HG03442 (cell line): ENCODE data around the gene ATP5F1B.
A peak's percentile ranks its signal among the peaks of the same experiment; 100 is the strongest.
"Not testable (repeated sequence)": the region's sequence is repeated elsewhere in the genome, so short reads cannot be mapped to it uniquely, and the experiment has no call there.

Experiments
- ATAC-seq: cut with Tn5 transposase; IDR thresholded peaks from one replicate; pipeline ENCODE4 v1.9.1; 2021; ENCODE audit warnings: mild to moderate bottlenecking, moderate library complexity; ENCODE audit not compliant: unreplicated experiment

The ATP5F1B gene

DNA sequence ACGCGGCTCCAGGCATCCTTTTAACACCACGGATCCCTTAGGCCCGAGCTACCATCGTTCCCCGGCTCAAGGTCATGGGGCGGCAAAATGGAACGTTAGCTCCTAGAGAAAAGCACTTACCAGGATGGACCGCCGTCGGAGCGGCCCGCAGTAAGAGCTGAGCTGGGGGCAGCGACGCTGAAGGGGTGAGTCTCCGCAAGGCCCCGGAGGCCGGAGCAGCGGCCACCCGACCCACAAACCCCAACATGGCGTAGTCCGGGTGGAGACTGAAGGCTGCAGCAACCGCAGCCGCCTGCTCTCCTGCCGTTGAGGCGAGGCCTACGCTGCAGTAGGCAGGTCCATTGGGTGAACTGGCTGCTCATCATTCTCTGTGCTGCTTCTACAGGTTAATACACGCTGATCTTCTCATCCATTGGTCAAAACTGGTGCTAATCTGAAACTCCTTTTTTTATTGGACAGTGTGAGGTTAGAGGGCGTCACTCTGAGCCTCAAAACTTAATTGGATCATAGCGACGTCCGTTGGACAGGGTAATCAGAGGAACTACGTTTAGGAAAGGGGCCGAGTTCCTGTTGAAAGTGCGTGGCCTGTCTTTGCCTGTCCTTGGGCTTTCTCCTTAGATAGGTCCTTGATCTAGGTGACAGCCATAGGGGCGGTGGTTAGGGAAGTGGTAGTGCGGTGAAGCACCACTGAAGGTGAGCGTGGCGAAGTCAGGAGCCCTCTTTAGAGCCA, at the start of gene ATP5F1B:
ATP5F1B (minus strand) TSS at position 268 of the 730 bp plus-strand sequence; CDS start at position 247, 21 bp downstream.
- peak; percentile 99 for ATAC-seq

DNA sequence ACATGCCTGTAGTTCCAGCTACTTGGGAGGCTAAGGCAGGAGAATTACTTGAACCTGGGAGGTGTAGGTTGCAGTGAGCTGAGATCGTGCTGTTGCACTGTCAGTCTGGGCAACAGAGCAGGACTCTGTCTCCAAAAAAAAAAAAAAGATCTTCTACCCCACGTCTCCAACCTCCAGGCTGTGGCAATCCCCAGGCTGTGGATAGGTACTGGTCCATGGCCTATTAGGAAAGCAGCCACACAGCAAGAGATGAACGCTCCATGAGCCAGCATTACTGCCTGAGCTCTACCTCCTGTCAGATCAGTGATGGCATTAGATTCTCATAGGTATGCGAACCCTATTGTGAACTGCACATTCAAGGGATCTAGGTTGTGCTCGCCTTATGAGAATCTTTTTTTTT, 48.4 kb upstream of the ATP5F1B start:
- ATAC-seq: no peak

DNA sequence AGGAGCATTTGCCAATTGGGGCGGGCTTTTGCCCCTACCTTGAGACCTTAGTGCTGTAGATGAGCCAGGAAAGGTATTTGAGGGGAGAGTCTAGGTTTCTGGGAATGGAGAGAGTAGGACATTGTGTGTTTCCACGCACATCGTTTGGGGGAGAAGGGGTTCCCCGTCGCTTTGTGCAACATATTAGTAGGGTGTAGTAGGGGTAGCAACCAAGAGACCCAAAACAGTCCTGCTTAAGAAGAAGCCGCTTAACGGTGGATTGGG, 43.0 kb upstream of the ATP5F1B start:
- no peak for ATAC-seq

DNA sequence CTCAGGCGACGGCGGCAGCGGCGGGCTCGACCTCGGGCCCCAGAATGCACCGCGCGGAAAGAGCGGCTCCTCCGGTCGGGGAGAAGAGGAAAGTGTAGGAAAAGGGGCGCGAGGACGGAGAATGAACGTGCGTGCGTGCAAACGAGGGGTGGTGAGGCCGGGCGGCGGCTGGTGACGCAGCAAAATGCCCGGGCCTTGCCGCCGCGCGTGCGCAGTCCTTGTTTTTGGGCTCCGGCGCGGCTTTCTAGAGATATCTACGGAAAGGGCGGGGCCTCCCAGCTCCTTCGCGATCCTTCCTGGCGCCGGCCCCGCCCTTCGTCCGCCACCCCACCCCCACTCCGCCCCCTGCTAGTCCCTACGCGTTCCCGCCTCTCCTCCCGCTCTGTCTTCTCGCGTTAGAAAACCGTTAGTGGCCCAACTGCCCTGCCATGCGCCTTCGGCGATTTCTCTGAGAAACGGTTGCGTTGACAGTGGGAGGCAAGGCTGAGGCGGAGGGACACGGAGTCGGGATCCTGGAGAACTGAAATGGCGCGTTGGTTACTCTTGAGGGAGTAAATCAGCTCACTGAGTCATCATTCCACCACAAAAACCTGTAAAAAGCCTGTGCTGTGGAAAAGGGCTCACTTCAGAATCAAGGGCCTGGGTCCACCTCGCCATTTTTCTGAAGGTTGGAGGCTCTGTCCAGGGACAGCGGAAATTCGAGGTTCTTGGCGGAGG, 42.5 kb upstream of the ATP5F1B start, which contains the start of gene PTGES3:
PTGES3 (minus strand) TSS at position 156 of the 717 bp plus-strand sequence. CDS start 285 bp downstream, outside the sequence.
- ATAC-seq: peak; percentile 64

DNA sequence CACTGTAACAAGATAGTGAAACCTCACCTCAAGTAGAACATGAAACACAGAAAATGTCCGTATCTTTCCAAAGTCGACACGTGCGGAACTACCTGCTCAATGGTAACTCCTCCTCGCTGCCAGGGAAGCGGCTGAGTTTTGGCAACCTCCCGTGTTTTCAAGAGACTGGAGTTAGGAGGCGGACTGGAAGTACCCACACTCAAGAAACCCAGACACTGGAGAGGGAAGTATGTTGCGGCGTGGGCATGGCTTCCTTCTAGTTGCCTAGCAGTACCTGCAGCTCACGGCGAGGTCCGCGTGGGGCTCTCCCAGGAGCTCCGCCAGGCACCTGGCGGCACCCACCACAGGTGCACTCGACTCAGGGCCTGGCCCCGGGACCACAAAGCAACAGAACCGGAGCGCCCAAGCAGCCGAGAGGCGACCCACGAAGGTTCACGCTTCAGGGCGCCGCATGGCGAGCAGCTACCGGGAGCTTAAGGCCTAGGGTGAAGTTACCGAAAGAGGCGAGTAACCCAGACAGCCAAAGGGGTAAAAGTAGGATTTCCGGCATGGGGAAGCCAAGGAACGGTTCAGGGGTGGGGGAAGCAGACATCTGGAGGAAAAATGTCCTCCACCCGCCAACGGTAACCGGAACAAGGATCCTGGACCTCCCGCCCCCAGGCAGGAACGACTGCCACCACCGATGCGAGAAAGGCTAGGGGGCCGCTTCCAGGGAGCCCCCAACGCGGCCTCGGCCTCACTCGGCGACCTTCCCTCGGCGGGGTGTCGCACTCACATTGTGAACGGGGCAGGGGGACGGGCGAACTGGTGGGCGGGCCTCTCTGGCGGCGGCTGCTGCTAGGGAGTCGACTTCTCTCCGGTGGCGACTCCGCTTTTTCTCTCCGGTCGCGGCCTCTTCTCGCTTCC, 41.7 kb upstream of the ATP5F1B start:
- ATAC-seq: no peak

DNA sequence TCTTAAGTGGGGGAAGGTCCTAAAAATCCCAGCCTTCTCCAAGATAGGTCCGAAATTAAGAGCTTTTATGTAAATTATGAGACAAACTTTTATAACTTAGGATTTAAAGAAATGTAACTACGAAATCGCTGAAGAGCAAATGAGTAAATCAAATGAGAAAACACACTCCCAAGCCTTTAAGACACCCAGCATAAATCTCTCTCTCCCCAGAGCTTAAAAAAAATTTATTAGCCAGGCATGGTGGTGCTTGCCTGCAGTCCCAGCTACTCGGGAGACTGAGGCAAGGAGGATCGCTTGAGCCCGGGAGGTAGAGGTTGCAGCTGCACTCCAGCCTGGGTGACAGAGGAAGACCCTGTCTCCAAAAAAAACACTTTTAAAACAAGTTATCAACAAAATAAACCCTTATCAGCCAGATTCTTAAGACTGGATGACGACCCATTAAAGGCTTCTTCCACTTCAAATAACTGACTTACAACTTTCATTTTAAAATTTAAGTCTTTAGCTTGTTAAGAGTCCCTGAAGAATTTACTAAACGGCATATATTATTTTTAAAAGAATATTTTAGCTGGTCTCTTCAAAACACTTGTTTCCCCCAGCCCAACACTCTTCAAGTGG, 39.1 kb upstream of the ATP5F1B start:
- ATAC-seq: no peak

DNA sequence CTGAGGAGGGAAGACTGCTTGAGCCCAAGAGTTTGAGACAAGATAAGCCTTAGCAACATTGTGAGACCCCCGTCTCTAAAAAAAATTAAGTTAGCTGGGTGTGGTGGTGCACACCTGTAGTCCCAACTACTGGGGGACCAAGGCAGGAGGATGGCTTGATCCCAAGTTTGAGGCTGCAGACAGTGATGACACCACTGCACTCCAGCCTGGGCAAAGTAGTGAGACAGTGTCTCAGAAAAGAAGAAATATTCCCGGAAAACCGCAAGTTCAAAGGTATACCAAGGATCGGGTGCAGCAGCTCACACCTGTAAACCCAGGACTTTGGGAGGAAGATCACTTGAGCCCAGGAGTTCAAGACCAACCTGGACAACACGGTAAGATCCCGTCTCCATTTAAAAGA, 36.5 kb upstream of the ATP5F1B start:
- no peak for ATAC-seq

DNA sequence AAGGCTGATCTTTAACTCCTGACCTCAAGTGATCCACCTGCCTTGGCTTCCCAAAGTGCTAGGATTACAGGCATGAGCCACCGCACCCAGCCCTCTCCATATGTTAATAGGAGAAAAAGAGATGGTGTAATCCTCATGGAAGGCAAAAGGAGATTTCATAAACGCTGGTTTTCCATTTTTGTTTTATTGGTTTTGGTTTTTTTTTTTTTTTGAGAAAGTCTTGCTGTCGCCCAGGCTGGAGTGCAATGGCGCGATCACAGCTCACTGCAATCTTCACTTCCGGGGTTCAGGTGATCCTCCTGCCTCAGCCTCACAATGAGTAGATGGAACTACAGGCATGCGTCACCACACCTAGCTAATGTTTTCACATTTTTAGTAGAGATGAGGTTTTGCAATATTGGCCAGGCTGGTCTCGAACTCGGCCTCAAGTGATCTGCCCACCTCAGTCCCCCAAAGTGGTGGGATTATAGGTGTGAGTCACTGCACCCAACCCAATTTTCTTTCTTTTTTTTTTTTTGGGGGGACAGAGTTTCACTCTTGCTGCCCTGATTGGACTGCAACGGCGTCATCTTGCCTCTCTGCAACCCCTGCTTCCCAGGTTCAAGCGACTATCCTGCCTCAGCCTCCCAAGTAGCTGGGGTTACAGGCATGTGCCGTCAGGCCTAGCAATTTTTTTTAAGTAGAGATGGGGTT, 34.2 kb upstream of the ATP5F1B start:
- no peak for ATAC-seq

DNA sequence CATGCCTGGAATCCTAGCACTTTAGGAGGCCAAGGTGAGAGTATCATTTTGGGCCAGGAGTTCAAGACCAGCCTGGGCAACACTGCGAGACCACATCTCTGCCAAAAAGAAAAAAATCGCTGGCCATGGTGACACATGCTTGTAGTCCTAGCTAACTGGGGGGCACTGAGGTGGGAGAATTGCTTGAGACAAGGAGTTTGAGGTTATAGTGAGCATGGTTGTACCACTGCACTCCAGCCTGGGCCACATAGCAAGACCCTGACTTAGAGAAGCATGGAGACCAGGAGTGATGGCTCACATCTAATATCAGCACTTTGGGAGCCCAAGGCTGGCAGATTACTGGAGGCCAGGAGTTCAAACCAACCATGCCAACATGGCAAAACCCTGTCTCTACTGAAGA, 33.1 kb upstream of the ATP5F1B start:
- ATAC-seq: no peak

DNA sequence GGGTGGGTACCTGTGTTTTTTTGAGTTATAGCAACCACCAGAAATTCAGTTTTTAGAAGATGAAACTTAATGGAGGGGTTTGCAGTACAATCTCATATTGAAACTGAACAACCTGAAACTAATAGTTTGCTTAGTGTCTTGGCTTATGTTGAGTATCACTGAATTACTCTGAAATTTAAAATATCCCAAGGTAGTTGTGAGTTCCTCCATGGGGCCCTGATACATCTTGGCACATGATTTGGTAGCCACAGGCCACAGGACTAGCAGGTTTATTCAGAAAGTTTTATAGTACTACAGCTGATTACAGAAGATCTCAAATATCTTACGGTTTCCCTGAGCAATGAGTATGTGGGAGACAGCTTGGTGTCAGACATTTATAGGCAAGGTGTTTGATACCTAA, 31.9 kb upstream of the ATP5F1B start:
- ATAC-seq: peak; percentile 47

DNA sequence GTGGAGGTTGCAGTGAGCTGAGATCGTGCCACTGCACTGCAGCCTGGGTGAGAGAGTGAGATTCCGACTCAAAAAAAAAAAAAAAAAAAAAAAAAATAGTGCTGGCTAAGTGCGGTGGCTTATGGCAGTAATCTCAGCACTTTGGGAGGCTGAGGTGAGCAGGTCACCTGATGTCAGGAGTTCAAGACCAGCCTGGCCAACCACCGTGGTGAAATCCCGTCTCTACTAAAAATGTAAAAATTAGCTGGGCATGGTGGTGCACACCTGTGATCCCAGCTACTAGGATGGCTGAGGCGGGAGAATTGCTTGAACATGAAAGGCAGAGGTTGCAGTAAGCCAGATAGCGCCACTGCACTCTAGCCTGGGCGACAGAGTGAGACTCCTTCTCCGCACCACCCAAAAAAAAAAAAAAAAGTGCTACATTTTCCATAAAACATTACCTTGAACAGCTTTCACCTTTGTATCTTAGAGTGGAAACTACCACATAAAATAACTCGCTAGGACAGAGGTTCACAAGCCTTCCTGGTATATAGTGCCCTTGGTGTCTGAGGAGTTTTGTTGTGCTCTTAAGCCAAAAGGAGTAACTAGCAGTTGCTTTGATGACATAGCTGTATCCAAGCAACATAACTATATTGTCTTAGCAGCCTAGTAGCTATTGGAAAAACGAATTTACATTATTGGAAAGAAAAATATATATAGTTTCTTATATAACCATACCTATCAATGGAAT, 31.2 kb upstream of the ATP5F1B start:
- no peak for ATAC-seq

DNA sequence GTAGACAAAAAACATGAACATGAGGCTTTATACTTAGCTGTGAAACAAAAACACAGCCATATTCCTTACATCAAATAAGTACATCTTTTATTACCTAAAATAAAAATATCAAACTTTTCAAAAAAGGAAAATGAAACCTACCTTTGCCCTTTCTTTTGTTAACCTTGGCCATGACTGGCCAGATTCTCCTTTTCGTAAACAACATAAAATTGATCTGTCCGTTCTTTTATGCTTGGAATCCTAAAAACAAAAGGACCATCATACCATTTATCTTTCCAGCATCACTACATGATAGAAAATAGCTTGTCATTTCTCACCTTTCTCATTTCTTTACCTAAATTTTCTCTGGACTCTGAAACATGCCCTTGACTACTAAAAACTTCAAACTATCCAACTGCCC, 25.8 kb upstream of the ATP5F1B start:
- no peak for ATAC-seq

DNA sequence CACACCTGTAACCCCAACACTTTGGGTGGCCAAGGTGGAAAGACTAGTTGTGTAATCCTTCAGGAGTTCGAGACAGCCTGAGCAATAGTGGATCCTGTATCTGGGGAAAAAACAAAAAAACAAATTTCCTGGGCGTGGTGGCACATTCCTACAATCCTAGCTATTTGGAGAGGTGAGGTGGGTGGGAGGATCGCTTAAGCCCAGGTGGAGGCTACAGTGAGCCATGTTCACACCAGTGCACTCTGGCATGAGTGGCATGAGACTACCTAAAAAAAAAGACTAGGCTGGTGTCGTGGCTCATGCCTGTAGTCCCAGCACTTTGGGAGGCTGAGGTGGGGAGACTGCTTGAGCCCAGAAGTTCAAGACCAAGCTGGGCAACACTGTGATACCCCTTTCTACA, 25.1 kb upstream of the ATP5F1B start:
- ATAC-seq: no peak

DNA sequence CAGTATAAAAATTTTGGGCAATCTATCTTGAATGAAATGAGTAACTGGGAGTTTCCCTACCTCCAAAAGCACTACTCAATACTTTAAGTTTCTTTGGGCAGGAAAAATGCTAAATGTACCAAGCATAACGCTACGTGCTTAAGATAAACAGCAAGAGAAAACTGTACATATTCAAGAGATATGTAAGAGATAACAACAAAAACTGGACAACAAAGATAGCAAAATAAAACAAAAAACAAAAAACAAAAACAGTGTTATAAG, 22.3 kb upstream of the ATP5F1B start:
- no peak for ATAC-seq

DNA sequence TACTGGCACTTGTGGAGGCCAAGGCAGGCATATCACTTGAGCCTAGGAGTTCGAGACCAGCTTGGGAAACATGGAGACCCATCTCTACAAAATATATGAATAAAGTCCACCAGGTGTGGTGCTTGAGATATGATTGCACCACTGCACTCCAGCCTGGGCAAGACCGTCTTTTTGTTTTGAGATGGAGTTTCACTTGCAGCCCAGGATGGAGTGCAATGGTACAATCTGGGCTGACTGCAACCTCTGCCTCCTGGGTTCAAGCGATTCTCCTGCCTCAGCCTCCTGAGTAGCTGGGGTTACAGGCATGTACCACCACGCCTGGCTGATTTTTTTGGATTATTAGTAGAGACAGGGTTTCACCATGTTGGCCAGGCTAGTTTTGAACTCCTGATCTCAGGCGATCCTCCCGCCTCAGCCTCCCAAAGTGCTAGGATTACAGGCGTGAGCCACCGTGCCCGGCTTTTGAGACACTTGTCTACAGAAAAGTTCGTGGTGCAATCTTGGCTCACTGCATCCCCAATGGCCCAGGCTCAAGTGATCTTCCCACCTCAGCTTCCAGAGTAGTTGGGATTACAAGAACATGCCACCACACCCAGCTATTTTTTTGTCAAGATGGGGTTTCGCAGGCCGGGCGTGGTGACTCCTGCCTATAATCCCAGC, 16.3 kb upstream of the ATP5F1B start:
- ATAC-seq: no peak

DNA sequence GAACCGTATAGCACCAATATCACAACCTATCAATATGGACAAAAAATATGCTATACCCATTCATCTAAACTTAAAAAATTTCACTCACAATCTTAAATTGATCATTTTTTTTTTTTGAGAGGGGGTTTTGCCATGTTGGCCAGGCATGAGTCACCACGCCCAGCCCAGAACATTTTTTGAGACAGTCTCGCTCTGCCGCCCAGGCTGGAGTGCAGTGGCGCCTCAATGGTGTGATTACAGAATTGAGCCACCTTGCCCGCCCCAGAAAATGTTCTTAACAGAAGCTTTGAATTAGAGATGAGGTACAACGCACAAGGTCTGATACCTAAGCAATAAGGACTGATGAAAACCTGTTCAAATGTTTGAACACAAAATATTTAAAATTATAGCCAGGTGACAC, 15.8 kb upstream of the ATP5F1B start:
- no peak for ATAC-seq

DNA sequence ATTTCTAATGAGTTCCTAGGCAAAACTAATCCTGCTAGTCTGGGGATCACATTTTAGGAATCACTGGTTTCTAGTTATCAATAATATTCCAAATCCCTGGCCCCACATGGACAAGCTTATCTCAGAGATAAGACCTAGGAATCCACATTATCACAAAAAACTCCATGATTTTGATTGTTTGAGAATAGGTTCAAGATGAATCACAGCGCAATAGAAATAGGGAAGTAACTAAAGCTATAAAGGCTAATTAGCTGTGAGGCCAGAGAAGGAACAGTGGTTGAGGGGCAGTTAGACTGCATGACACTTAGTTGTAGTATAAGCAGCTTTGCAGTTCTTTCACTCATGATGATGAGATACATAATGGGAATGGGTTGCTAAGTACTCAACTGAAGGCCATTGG, 13.1 kb upstream of the ATP5F1B start:
- peak; percentile 44 for ATAC-seq

DNA sequence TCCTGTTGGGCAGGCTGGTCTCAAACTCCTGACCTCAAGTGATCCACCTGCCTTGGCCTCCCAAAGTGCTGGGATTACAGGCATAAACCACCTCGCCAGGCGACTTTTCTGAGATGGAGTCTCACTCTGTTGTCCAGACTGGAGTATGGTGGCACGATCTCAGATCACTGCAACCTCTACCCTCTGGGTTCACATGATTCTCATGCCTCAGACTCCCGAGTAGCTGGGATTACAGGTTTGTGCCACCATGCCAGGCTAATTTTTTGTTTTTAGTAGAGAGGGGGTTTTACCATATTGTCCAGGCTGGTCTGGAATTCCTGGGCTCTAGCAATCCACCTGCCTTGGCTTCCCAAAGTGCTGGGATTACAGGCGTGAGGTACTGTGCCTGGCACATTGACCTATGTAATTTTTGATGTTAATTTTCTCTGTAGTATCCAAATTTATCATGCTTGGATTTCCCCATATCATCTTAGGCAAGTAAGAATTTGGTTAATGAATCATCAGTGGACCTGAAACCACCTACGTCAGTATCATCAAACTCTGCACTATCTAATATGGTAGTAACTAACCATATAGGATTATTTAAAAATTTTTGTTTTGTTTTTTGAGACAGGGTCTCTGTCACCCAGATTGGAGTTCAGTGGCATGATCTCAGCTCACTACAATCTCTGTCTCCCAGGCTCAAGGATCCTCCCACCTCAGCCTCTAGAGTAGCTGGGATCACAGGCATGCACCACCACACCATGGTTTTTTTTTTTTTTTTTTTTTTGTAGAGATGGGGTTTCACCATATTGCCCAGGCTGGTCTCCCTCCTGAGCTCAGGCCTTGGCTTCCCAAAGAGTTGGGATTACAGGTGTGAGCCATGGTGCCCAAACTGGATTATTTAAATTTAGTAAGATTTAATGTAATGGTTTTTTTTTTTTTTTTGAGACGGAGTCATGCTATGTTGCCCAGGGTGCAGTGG, 11.9 kb upstream of the ATP5F1B start:
- ATAC-seq: no peak

DNA sequence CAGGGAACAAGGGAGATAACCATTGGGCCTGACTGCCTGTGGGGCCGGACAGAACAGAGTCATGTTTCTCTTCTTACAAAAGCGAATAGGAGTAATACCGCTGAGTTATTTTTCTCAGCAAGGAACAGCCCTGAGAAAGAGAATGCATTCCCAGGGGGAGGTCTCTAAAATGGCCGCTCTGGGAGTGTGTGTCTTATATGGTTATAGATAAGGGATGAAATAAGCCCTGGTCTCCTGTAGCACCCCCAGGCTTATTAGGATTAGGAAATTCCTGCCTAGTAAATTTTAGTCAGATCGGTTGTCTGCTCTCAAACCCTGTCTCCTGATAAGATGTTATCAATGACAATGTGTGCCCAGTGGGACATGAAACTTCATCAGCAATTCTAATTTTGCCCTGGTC, 8.0 kb upstream of the ATP5F1B start:
- ATAC-seq: not testable (repeated sequence)
